HG02763 (cell line): ENCODE data around the gene RAD50.

Experiments
- ATAC-seq: cut with Tn5 transposase; IDR thresholded peaks from one replicate; pipeline ENCODE4 v1.9.1; 2021; ENCODE audit warnings: mild to moderate bottlenecking, moderate library complexity; ENCODE audit not compliant: unreplicated experiment

Gene RAD50

GRCh38 chr5:132673488-132673887, 116.7 kb downstream of the RAD50 start:
- ATAC-seq = no peak

DNA sequence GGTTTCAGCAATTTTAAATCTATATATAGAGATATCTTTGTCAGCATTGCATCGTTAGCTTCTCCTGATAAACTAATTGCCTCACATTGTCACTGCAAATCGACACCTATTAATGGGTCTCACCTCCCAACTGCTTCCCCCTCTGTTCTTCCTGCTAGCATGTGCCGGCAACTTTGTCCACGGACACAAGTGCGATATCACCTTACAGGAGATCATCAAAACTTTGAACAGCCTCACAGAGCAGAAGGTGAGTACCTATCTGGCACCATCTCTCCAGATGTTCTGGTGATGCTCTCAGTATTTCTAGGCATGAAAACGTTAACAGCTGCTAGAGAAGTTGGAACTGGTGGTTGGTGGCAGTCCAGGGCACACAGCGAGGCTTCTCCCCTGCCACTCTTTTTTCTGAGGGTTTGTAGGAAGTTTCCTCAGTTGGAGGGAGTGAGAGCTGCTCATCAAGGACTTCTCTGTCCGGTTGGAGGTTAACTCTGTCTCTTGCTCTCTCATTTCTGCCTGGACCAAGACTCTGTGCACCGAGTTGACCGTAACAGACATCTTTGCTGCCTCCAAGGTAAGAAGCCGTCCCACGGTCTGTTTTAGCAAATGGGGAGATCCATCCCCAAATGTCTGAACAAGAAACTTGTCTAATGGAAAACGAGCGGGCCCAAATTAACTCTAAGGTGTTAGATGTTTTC, 117.3 kb downstream of the RAD50 start, which contains the start of gene IL4:
Gene IL4, plus strand, starts transcription at position 51 of the 692 bp plus-strand sequence. Its CDS starts 62 bp downstream, at position 113.
- peak; percentile 3 for ATAC-seq

- ATAC-seq = peak; percentile 79
These were observed 118.1 kb downstream of the RAD50 start for GRCh38 chr5:132674671-132675506.

DNA sequence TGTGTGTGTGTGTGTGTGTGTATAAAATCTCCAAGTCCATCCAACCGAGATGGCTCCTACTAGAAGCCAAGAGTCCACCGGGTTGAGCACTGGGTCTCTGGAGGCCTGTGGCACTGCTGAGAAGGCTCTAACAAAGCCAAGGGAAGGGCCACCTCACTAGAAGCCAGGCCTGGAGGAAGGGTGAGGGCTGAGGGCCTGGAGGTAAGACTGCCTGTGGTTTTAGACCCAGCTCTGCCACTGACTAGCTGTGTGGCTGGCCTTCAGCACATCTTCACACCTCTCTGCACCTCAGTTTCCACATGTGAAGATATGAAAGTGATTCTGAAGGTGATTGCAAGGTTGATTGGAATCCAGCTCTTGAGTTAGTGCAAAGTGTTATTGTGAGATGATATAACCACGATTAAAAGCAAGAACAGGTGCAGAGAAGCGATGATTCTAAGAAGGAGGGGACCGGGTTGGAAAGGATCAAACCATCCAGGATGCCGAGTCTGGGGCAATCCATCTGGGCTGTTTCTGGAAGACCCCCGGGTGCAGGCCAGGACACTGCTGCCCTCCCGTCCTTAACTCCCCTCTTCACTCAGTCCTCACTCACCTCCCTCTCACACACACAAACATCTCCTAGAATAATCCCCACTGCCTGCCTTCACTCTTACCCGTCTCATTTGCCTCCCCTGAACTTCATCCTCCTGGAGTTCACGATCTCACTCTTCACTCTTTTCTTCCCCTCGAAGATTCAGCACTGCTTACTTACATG, 119.3 kb downstream of the RAD50 start:
- no peak for ATAC-seq

- no peak for ATAC-seq
These were observed 120.4 kb downstream of the RAD50 start for GRCh38 chr5:132677191-132677590.

DNA sequence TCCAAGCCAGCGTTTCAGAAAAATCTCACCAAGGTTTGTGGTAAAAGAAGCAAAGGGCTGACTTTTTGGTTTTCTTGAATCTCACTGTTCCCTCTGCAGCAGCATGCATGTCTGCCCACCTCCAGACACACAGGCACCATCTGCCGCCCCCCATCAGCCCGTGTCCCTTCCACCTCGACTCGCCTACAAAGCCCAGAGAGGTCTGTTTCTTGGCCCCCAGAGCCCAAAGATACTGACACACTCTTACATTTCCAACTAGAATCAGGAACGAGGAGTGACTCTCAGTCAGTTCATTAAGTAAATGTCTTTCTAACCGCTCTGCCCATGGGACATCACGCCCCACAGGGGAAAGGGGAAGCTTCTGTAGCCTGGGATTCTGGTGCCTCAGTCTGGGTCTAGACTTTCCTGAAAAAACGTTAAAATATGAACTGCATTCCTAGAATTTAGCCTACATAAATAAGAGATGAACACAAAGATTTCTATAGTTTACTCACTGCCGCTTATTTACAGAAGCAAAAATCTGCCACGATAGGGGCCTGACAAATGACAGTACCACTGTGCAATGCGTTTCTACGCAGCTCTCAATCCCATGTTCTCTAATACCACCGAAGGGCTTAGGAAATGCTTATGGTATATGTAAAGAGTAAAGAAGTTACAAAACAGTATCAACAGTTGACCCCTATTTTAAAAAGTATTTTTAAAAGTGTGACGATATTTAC, 121.1 kb downstream of the RAD50 start:
- ATAC-seq = no peak

DNA sequence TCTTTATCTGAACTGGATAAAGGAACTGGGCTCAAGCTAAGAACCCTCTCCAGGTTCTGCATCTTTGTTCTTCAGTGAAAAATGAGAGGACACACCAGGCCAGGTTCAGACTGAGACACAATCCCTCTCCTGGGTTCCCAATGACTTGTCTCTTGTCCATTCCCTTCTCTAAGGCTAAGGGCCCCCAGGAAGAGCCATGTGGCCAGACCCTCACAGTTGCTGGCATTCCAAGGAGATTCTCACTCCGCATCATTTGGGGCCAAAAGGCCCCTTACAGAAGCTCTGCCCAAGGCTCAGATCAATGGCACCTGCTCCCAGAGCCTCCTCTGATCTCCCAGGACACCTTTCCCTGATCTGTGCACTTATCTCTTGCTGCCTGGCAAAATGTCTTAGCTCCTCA, 122.0 kb downstream of the RAD50 start:
- ATAC-seq = no peak

- no peak for ATAC-seq
These were observed 122.4 kb downstream of the RAD50 start for GRCh38 chr5:132679166-132679565.

DNA sequence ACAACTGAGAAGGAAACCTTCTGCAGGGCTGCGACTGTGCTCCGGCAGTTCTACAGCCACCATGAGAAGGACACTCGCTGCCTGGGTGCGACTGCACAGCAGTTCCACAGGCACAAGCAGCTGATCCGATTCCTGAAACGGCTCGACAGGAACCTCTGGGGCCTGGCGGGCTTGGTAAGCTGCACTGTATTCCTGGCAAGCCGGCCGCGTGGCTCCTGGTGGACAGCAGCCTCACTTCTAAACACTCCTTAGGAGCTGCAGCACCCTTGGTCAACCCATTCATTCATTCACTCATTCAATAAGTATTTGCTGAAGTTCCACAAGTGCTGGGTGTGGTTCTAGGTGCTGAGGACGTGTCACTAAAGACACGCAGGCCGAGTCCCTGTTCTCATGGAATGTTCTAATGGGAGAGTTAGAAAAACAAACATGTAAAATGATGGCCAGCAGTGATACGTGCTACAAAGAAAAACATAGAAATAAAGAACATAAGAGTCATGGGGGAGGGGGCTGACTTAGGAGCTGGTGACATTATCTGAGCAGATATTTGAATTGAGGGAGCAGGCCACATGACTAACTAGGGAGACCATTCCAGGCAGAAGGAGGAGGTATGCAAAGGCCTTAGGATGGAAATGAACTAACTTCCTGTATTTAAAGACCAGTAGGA, 123.1 kb downstream of the RAD50 start:
- no peak for ATAC-seq

DNA sequence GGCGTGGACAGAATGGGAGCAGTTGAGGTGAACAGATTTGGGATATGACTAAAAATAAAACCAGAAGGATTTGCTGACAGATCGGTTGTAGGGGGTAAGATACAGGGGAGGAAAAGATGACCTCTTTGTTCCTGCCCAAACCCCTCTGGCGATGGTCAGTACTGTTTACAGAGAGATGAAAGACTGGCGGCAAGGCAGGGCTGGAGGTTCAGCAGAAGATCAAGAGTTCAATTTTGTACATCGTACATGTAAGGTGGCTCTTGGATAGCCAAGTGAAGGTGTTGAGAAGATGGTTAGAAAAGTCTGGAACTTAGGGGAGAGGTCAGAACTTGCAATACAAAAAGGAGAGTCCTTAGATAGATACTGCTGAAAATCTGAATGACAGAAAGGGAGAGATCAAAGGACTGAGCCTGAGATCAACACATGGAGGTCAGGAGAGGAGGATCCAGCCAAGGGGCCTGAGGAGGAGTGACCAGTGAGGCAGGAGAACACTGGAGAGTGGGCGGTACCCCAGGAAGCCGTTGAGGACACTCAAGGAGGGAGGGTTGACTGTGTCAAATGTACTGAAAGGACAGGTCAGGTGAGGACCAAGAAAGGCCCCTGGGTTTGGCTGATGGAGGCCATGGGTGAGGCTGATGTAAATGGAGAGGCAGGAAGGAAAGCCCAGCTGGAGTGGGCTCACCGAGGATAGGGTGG, 124.2 kb downstream of the RAD50 start:
- ATAC-seq = no peak

- ATAC-seq = no peak
These were observed 124.7 kb downstream of the RAD50 start for GRCh38 chr5:132681476-132681831.

GRCh38 chr5:132681983-132682382, 125.2 kb downstream of the RAD50 start:
- no peak for ATAC-seq

DNA sequence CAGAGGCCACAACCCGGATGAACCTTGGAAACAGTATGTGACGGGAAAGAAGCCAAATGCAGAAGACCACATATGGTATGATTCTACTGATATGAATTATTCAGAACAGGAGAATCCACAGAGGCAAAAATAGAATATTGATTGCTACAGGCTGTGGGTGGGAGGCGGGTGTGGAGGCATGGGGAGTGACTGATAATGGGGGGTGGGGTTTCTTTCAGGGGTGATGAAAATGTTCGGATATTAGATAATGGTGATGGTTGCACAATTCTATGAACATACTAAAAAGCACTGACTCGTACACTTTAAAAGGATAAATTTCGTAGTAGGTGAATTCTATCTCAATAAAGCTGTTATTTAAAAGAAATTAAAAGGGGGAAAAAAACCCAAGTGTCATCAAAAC, 127.7 kb downstream of the RAD50 start:
- ATAC-seq = no peak

- no peak for ATAC-seq
These were observed 128.3 kb downstream of the RAD50 start for GRCh38 chr5:132684922-132685720.

- no peak for ATAC-seq
These were observed 129.4 kb downstream of the RAD50 start for GRCh38 chr5:132686193-132686592.

DNA sequence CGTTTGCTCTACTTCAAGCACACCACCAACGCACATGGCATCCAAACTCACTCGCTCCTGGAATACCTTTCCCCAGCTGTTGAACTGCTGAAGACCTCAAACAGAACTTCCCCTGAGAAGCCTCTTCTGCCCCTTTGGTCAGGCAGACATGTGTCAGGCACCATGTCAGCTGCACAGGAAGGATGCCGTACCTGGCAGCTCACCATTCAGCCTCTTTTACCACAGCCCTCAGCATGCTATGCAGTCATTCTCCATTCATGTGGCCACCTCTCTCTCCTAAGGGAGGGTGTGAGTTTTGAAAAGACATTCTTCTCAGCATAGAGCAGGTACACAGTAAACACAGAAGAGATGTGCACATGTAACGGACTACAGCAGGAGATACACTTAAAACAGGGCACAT, 131.2 kb downstream of the RAD50 start:
- no peak for ATAC-seq

GRCh38 chr5:132688536-132689339, 132.0 kb downstream of the RAD50 start:
- peak; percentile 36 for ATAC-seq

- no peak for ATAC-seq
These were observed 132.7 kb downstream of the RAD50 start for GRCh38 chr5:132689513-132689912.
